Measurements from ENCODE around the gene RASGRF2.

DNA sequence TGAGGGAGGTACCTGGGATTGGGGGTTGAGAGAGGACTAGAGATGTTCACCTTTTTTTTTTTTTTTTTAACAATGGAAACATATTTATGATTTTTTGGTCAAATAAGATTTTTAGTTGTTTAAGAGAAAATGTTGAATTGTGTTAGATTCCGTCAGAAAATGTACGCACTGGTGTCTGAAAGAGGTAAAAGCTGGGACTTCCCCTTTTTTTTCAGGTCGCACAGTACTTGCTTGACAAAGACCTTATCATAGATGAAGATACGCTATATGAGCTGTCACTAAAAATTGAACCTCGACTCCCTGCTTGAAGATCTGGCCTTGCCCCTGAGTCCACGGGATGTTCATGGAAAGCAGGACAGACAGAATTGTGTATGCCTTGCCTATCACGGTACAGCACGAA, 265.3 kb downstream of the RASGRF2 start:
- no peak for TF ChIP-seq CTCF (conservative IDR thresholded peaks at IDR 0.05; ENCODE audit: low read length)
- no peak for TF ChIP-seq EZH2phosphoT487 (IDR thresholded peaks at IDR 0.05; ENCODE audit: borderline replicate concordance, low read depth, low read length)
